CD4-positive, CD25-positive, alpha-beta regulatory T cell (primary cell): Measurements from ENCODE around the gene EPHB6. TPM values are rescaled to one million over a fixed set of nuclear protein-coding genes. Genes with fewer than 3 reads are reported as not detected.
A peak's percentile ranks its signal among the peaks of the same experiment; 100 is the strongest.

Experiments
- ATAC-seq, 2 donors: fragments of 150-1000 bp; cut with Tn5 transposase; one replicate each; pipeline ENCODE4 v1.10.0; 2021; ENCODE audit warnings: low read depth in 2 of 2, moderate number of reproducible peaks in 2 of 2, moderate library complexity in 1 of 2
- DNase-seq, 3 donors: peaks; one replicate each; pipeline versions ENCODE4 v3.0.0 to v3.0.0-alpha.2; 2012 to 2022; ENCODE audit warnings: mixed read lengths in 1 of 3
- H3K27ac ChIP-seq: one replicate; pipeline ENCODE4 v1.7.0; 2013; ENCODE audit warnings: mild to moderate bottlenecking, low read length; ENCODE audit not compliant: insufficient read depth, poor library complexity, severe bottlenecking
- H3K27me3 ChIP-seq: one replicate; pipeline ENCODE4 v1.7.0; 2013; ENCODE audit warnings: low read length; ENCODE audit not compliant: control insufficient read depth, insufficient read depth
- H3K36me3 ChIP-seq: one replicate; pipeline ENCODE4 v1.7.0; 2013; ENCODE audit warnings: mild to moderate bottlenecking, low read length, moderate library complexity; ENCODE audit not compliant: control insufficient read depth, insufficient read depth
- H3K4me1 ChIP-seq: 2 replicates; pipeline ENCODE4 v1.7.0; 2013; ENCODE audit warnings: mild to moderate bottlenecking, low read length; ENCODE audit not compliant: insufficient read depth, control insufficient read depth, poor library complexity, severe bottlenecking
- H3K4me3 ChIP-seq: one replicate; pipeline ENCODE4 v1.7.0; 2013; ENCODE audit warnings: low read depth, mild to moderate bottlenecking, low read length, moderate library complexity
- H3K9me3 ChIP-seq, 2 experiments: 1 replicate in 1 of 2; 2 replicates in 1 of 2; pipeline ENCODE4 v1.7.0; 2013; ENCODE audit warnings: low read length in 2 of 2, mild to moderate bottlenecking in 1 of 2, moderate library complexity in 1 of 2; ENCODE audit not compliant: control insufficient read depth in 2 of 2
- H3K27ac Mint-ChIP-seq, 3 donors: one replicate each; pipeline ENCODE4 v1.8.0; 2020 to 2022; ENCODE audit warnings: mild to moderate bottlenecking in 3 of 3, mixed read lengths in 3 of 3, moderate library complexity in 2 of 3
- H3K27me3 Mint-ChIP-seq: one replicate; pipeline ENCODE4 v1.8.0; 2022; ENCODE audit warnings: mild to moderate bottlenecking, mixed read lengths
- H3K36me3 Mint-ChIP-seq: one replicate; pipeline ENCODE4 v1.8.0; 2020; ENCODE audit warnings: mixed read lengths
- H3K4me1 Mint-ChIP-seq, 4 donors: one replicate each; pipeline ENCODE4 v1.8.0; 2020 to 2022; ENCODE audit warnings: mixed read lengths in 4 of 4, mild to moderate bottlenecking in 1 of 4
- H3K4me3 Mint-ChIP-seq, 4 donors: one replicate each; pipeline ENCODE4 v1.8.0; 2020 to 2022; ENCODE audit warnings: mild to moderate bottlenecking in 4 of 4, mixed read lengths in 4 of 4, moderate library complexity in 3 of 4
- H3K9me3 Mint-ChIP-seq, 7 donors: one replicate each; pipeline ENCODE4 v1.8.0; 2020 to 2022; ENCODE audit warnings: mixed read lengths in 7 of 7, mild to moderate bottlenecking in 3 of 7, moderate library complexity in 2 of 7
- polyA plus RNA-seq, 4 donors: library from polyadenylated mRNA; unstranded; fragments of 300-500 nt; fragmentation: Illumina TruSeq; gene quantifications; one replicate each; pipeline ENCODE4 v1.2.3, GENCODE V29; 2021
- total RNA-seq: library from RNA; stranded (reverse); gene quantifications from one replicate; pipeline ENCODE4 v1.2.3, GENCODE V29; 2022

Gene EPHB6
- total and polyA plus RNA-seq, 5 donors from 2014 or later, result 22.4 to 58.0 (median 29.7) TPM

DNA sequence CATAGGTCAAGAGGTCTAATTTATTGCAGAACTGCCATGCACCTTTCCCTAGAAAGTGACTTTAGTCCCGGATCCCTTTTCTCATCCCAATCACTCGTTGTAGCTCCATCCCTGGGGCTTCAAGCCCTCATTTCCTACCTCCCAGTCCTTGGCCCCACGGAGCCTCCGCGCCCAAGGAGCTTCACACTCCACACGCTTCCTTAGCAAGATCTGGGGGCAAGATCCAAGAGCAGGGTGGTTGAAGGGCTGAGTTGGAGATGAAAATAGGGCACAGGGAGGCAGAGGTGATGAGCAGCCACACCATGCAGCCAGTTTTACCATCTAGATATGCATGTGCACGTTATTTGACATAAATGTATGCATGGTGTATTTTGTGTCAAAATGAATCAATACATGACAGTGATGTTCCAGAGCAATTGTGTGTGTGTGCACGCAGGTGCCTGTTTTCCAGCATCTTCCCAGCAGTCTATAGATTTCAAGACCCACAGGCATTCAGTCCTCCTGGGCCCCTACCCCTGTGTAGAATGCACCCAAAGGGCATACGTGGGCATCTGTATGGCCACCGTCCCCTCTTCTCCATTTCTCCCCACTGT, 36.7 kb downstream of the EPHB6 start:
- H3K27me3 ChIP-seq, result no peaks in the 10 kb centered on the region
- Mint-ChIP-seq H3K27ac (peak overlapping the region in 1 of 3 donors; percentile 73), H3K36me3 (no peaks in the 10 kb centered on the region), H3K4me1 (no peaks in the 10 kb centered on the region), H3K9me3 (peaks cover 0 to 4% (median 0%) of the 10 kb centered on the region in 7 donors), H3K4me3 (no peak overlapping the region), H3K27me3 (peaks cover 14% of the 10 kb centered on the region)
- no peak overlapping the region for H3K27ac ChIP-seq
- H3K4me1 ChIP-seq, result no peaks in the 10 kb centered on the region
- no peak overlapping the region for H3K4me3 ChIP-seq
- no peak for DNase-seq
- H3K36me3 ChIP-seq, result no peaks in the 10 kb centered on the region
- ATAC-seq, result no peak
- H3K9me3 ChIP-seq, result no peaks in the 10 kb centered on the region

- no peaks in the 10 kb centered on the region for H3K27me3 ChIP-seq
- no peaks in the 10 kb centered on the region for H3K4me1 Mint-ChIP-seq
- H3K9me3 Mint-ChIP-seq, result peaks cover 0 to 2% (median 0%) of the 10 kb centered on the region in 7 donors
- H3K36me3 ChIP-seq, result no peaks in the 10 kb centered on the region
- H3K27me3 Mint-ChIP-seq, result peaks cover 15% of the 10 kb centered on the region
- no peak for ATAC-seq
- H3K4me1 ChIP-seq, result no peaks in the 10 kb centered on the region
- no peak overlapping the region for H3K4me3 Mint-ChIP-seq
- H3K27ac ChIP-seq, result no peak overlapping the region
- no peaks in the 10 kb centered on the region for H3K9me3 ChIP-seq
- no peak for DNase-seq
- H3K36me3 Mint-ChIP-seq, result no peaks in the 10 kb centered on the region
- H3K27ac Mint-ChIP-seq, result peak overlapping the region in 1 of 3 donors; percentile 23
- H3K4me3 ChIP-seq, result no peak overlapping the region
Measured at GRCh38 chr7:142892951-142893350, 38.1 kb downstream of the EPHB6 start.

- Mint-ChIP-seq H3K9me3 (peaks cover 0 to 1% (median 0%) of the 10 kb centered on the region in 7 donors), H3K36me3 (no peaks in the 10 kb centered on the region), H3K4me1 (no peaks in the 10 kb centered on the region), H3K27ac (no peak overlapping the region), H3K27me3 (peaks cover 20% of the 10 kb centered on the region), H3K4me3 (no peak overlapping the region)
- ATAC-seq (no peak), DNase-seq (no peak)
- Histone ChIP-seq H3K4me1 (no peaks in the 10 kb centered on the region), H3K36me3 (no peaks in the 10 kb centered on the region), H3K27me3 (no peaks in the 10 kb centered on the region), H3K9me3 (no peaks in the 10 kb centered on the region), H3K4me3 (no peak overlapping the region), H3K27ac (no peak overlapping the region)
Measured at GRCh38 chr7:142894112-142894984, 39.5 kb downstream of the EPHB6 start.

DNA sequence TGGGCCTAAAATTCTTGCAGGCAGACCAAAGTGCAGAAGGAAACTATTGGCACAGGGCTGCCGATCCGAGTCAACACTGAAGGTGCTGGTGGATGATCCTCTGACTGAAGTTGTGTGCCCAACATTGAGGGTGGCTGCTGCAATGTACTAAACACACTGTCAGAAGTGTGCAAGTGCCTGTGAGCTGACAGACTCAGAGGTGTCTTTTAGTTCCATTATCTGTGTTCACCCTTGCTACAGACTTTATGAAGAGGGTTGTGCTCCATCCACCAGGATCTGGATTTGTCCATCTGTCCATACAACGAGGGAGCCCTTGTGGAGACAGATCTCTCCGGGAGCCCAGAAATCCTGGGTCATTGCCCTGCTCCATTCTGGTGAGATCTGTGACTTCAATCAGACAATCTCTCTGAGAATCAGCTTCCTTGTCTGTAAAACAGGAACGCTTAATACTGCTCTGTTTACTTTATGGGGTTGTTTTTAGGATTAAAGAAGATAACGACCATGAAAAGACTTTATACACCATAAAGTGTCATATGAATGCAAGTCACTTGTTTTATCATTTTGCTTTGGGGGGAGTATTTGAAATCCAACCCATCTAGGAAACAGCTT, 40.2 kb downstream of the EPHB6 start:
- Histone ChIP-seq H3K9me3 (no peaks in the 10 kb centered on the region), H3K4me3 (no peak overlapping the region), H3K4me1 (no peaks in the 10 kb centered on the region), H3K36me3 (no peaks in the 10 kb centered on the region), H3K27me3 (no peaks in the 10 kb centered on the region), H3K27ac (no peak overlapping the region)
- no peaks in the 10 kb centered on the region for H3K36me3 Mint-ChIP-seq
- no peak overlapping the region for H3K27ac Mint-ChIP-seq
- ATAC-seq (no peak), DNase-seq (no peak)
- peaks cover 20% of the 10 kb centered on the region for H3K27me3 Mint-ChIP-seq
- H3K9me3 Mint-ChIP-seq, result peaks cover 0 to 1% (median 0%) of the 10 kb centered on the region in 7 donors
- H3K4me3 Mint-ChIP-seq, result no peak overlapping the region
- no peaks in the 10 kb centered on the region for H3K4me1 Mint-ChIP-seq

GRCh38 chr7:142896151-142896550, 41.3 kb downstream of the EPHB6 start:
- no peak for DNase-seq
- no peak for ATAC-seq
- no peaks in the 10 kb centered on the region for H3K4me1 ChIP-seq
- no peaks in the 10 kb centered on the region for H3K27me3 ChIP-seq
- H3K36me3 ChIP-seq, result no peaks in the 10 kb centered on the region
- Mint-ChIP-seq H3K4me3 (no peak overlapping the region), H3K27me3 (peaks cover 24% of the 10 kb centered on the region), H3K27ac (peak overlapping the region in 1 of 3 donors; percentile 63), H3K4me1 (no peaks in the 10 kb centered on the region), H3K36me3 (no peaks in the 10 kb centered on the region), H3K9me3 (peaks cover 0 to 1% (median 0%) of the 10 kb centered on the region in 7 donors)
- no peak overlapping the region for H3K4me3 ChIP-seq
- H3K27ac ChIP-seq, result no peak overlapping the region
- no peaks in the 10 kb centered on the region for H3K9me3 ChIP-seq

GRCh38 chr7:142896741-142897379, 42.0 kb downstream of the EPHB6 start:
- no peaks in the 10 kb centered on the region for H3K36me3 Mint-ChIP-seq
- no peak overlapping the region for H3K4me3 Mint-ChIP-seq
- Histone ChIP-seq H3K4me3 (no peak overlapping the region), H3K27me3 (no peaks in the 10 kb centered on the region), H3K27ac (no peak overlapping the region), H3K9me3 (no peaks in the 10 kb centered on the region), H3K36me3 (no peaks in the 10 kb centered on the region), H3K4me1 (no peaks in the 10 kb centered on the region)
- H3K4me1 Mint-ChIP-seq, result no peaks in the 10 kb centered on the region
- peaks cover 27% of the 10 kb centered on the region for H3K27me3 Mint-ChIP-seq
- ATAC-seq (no peak), DNase-seq (no peak)
- H3K9me3 Mint-ChIP-seq, result peaks cover 0 to 2% (median 0%) of the 10 kb centered on the region in 7 donors
- H3K27ac Mint-ChIP-seq, result no peak overlapping the region

GRCh38 chr7:142897691-142898090, 42.8 kb downstream of the EPHB6 start:
- Mint-ChIP-seq H3K27me3 (peaks cover 30% of the 10 kb centered on the region), H3K9me3 (peaks cover 0 to 10% (median 0%) of the 10 kb centered on the region in 7 donors), H3K27ac (no peak overlapping the region), H3K4me1 (no peaks in the 10 kb centered on the region), H3K4me3 (no peak overlapping the region), H3K36me3 (no peaks in the 10 kb centered on the region)
- Histone ChIP-seq H3K36me3 (no peaks in the 10 kb centered on the region), H3K27me3 (no peaks in the 10 kb centered on the region), H3K4me1 (no peaks in the 10 kb centered on the region), H3K9me3 (no peaks in the 10 kb centered on the region), H3K27ac (no peak overlapping the region), H3K4me3 (no peak overlapping the region)
- no peak for DNase-seq
- ATAC-seq, result no peak
